Liver (tissue), 9 donors: ENCODE measurements around the gene RNF13. TPM values are rescaled to one million over a fixed set of nuclear protein-coding genes. Genes with fewer than 3 reads are reported as not detected.
"Not testable (repeated sequence)": the region's sequence is repeated elsewhere in the genome, so short reads cannot be mapped to it uniquely, and the experiment has no call there.

Experiments
- DNase-seq: peaks from one replicate; pipeline ENCODE4 v3.0.0-alpha.2; 2017; ENCODE audit warnings: low spot score
- H3K27ac ChIP-seq, 2 donors: one replicate each; pipeline ENCODE4 v1.7.0; 2013; ENCODE audit warnings: inconsistent platforms in 2 of 2, low read length in 2 of 2, control low read depth in 1 of 2, low read depth in 1 of 2, mild to moderate bottlenecking in 1 of 2
- H3K27me3 ChIP-seq, 4 donors: one replicate each; pipeline versions ENCODE4 v1.6.1 to v1.7.0; 2013; ENCODE audit warnings: low read length in 3 of 4, inconsistent platforms in 1 of 4, mild to moderate bottlenecking in 1 of 4, moderate library complexity in 1 of 4; ENCODE audit not compliant: control insufficient read depth in 4 of 4, insufficient read depth in 4 of 4
- H3K36me3 ChIP-seq, 4 donors: one replicate each; pipeline versions ENCODE4 v1.6.1 to v1.7.0; 2013; ENCODE audit warnings: low read length in 3 of 4, mild to moderate bottlenecking in 3 of 4, low read depth in 1 of 4, moderate library complexity in 1 of 4; ENCODE audit not compliant: control insufficient read depth in 4 of 4, insufficient read depth in 3 of 4
- H3K4me1 ChIP-seq, 4 donors: one replicate each; pipeline versions ENCODE4 v1.6.1 to v1.7.0; 2013; ENCODE audit warnings: low read length in 3 of 4, mild to moderate bottlenecking in 3 of 4, moderate library complexity in 1 of 4; ENCODE audit not compliant: control insufficient read depth in 4 of 4, insufficient read depth in 4 of 4
- H3K4me3 ChIP-seq, 3 donors: one replicate each; pipeline versions ENCODE4 v1.6.1 to v1.7.0; 2013; ENCODE audit warnings: low read length in 3 of 3, control low read depth in 1 of 3, low read depth in 1 of 3, mild to moderate bottlenecking in 1 of 3
- H3K9ac ChIP-seq, 2 donors: one replicate each; pipeline ENCODE4 v1.7.0; 2013; ENCODE audit warnings: low read length in 2 of 2, mild to moderate bottlenecking in 2 of 2, moderate library complexity in 2 of 2, control low read depth in 1 of 2, low read depth in 1 of 2
- H3K9me3 ChIP-seq, 4 donors: one replicate each; pipeline versions ENCODE4 v1.6.1 to v1.7.0; 2013; ENCODE audit warnings: low read length in 3 of 4; ENCODE audit not compliant: control insufficient read depth in 4 of 4
- EGR1 ChIP-seq, 2 donors: IDR thresholded peaks; 2 replicates each; pipeline ENCODE4 v1.6.1; 2016 to 2018; ENCODE audit warnings: antibody characterized with exemption in 2 of 2, low read depth in 2 of 2
- FOXA1 ChIP-seq: IDR thresholded peaks from 2 replicates; pipeline ENCODE4 v1.6.1; 2016; ENCODE audit warnings: antibody characterized with exemption
- FOXA2 ChIP-seq: IDR thresholded peaks from 2 replicates; pipeline ENCODE4 v1.6.1; 2016; ENCODE audit warnings: antibody characterized with exemption
- GABPA ChIP-seq, 2 donors: IDR thresholded peaks in 1 of 2; conservative IDR thresholded peaks in 1 of 2; 2 replicates each; pipeline ENCODE4 v1.6.1; 2016; ENCODE audit warnings: antibody characterized with exemption in 2 of 2, mild to moderate bottlenecking in 1 of 2, moderate library complexity in 1 of 2
- HNF4A ChIP-seq, 2 donors: conservative IDR thresholded peaks; 2 replicates each; pipeline ENCODE4 v1.6.1; 2016; ENCODE audit warnings: antibody characterized with exemption in 2 of 2, mild to moderate bottlenecking in 2 of 2
- HNF4G ChIP-seq: IDR thresholded peaks from 2 replicates; pipeline ENCODE4 v1.6.1; 2016; ENCODE audit warnings: antibody characterized with exemption
- JUND ChIP-seq, 2 donors: IDR thresholded peaks; 2 replicates each; pipeline ENCODE4 v1.6.1; 2016; ENCODE audit warnings: antibody characterized with exemption in 2 of 2
- NR2F2 ChIP-seq: IDR thresholded peaks from 2 replicates; pipeline ENCODE4 v1.6.1; 2016; ENCODE audit warnings: antibody characterized with exemption
- RAD21 ChIP-seq, 2 donors: IDR thresholded peaks; 2 replicates each; pipeline ENCODE4 v1.6.1; 2016; ENCODE audit warnings: antibody characterized with exemption in 2 of 2, mild to moderate bottlenecking in 2 of 2
- RXRA ChIP-seq, 2 donors: IDR thresholded peaks; 2 replicates each; pipeline ENCODE4 v1.6.1; 2017 to 2018; ENCODE audit warnings: antibody characterized with exemption in 2 of 2, mild to moderate bottlenecking in 1 of 2
- SP1 ChIP-seq: IDR thresholded peaks from 2 replicates; pipeline ENCODE4 v1.6.1; 2018; ENCODE audit warnings: antibody characterized with exemption, mild to moderate bottlenecking
- TAF1 ChIP-seq: conservative IDR thresholded peaks from 2 replicates; pipeline ENCODE4 v1.6.1; 2016; ENCODE audit warnings: antibody characterized with exemption, mild to moderate bottlenecking
- YY1 ChIP-seq: IDR thresholded peaks from 2 replicates; pipeline ENCODE4 v1.6.1; 2016; ENCODE audit warnings: antibody characterized with exemption, mild to moderate bottlenecking
- WGBS: extraction: QIAGEN DNeasy Blood & Tissue Kit; methylation state at CpG from one replicate; pipeline ENCODE4 v1.1.7; 2013; 5-methylcytosine and 5-hydroxymethylcytosine counted together
- polyA plus RNA-seq, 2 donors: library from polyadenylated mRNA; stranded (reverse) in 1 of 2; unstranded in 1 of 2; fragments of 200-250 nt in 1 of 2; fragments of >200 nt in 1 of 2; fragmentation: Nextera tagmentation in 1 of 2; extraction: Ambion mirVana in 1 of 2; gene quantifications; one replicate each; pipeline versions ENCODE4 v1.2.1 to v1.2.3, GENCODE V29; 2013 to 2015
- total RNA-seq, 2 donors: library from RNA; depleted of rRNA; stranded (reverse); fragments of >200 nt; gene quantifications; one replicate each; pipeline ENCODE4 v1.2.3, GENCODE V29; 2014
- TF ChIP-seq, protein P1 (sequence below): IDR thresholded peaks from 2 replicates; pipeline ENCODE4 v1.6.1; 2016; ENCODE audit warnings: antibody characterized with exemption
- TF ChIP-seq, protein P2 (sequence below): IDR thresholded peaks from 2 replicates; pipeline ENCODE4 v1.6.1; 2016; ENCODE audit warnings: antibody characterized with exemption, mild to moderate bottlenecking
- TF ChIP-seq, protein P3 (sequence below): IDR thresholded peaks from 2 replicates; pipeline ENCODE4 v1.6.1; 2016; ENCODE audit warnings: antibody characterized with exemption
- TF ChIP-seq, protein P4 (sequence below): IDR thresholded peaks from 2 replicates; pipeline ENCODE4 v1.6.1; 2016; ENCODE audit warnings: antibody characterized with exemption
- donor health status: healthy.
- donor health status: healthy.
- donor health status: healthy.
- donor health status: healthy.
- donor health status: healthy.

The RNF13 gene
- total and polyA plus RNA-seq, 4 donors = 31.3 to 70.5 (median 59.9) TPM

DNA sequence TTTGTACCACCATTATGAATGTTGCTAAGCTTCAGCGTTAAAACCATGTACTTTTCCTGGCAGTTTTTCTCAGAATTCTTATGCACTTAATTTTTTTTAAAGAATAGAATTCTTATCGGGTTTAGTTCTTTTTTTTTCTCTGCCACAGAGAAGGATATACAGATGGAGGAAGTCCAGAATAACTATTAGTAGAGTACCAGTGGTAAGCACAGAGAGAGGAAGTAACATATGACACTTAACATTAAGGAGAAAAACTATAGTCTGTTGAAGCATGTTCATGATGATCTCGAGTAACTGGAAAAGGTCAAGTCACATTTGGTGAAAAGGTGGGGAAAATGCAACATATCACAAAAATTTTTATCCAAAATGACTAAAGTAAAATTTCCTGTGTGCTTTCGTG is 68.9 kb downstream of the RNF13 start:
- no peak for DNase-seq
- Histone ChIP-seq H3K4me3 (no peak overlapping the region), H3K9me3 (no peaks in the 10 kb centered on the region), H3K27ac (no peak overlapping the region), H3K9ac (no peak overlapping the region), H3K36me3 (no peaks in the 10 kb centered on the region), H3K4me1 (no peaks in the 10 kb centered on the region), H3K27me3 (no peaks in the 10 kb centered on the region)
- TF ChIP-seq HNF4A (conservative IDR thresholded peaks at IDR 0.05) = no peak
- WGBS = 60% methylated on average over 4 of the region's 4 CpGs

DNA sequence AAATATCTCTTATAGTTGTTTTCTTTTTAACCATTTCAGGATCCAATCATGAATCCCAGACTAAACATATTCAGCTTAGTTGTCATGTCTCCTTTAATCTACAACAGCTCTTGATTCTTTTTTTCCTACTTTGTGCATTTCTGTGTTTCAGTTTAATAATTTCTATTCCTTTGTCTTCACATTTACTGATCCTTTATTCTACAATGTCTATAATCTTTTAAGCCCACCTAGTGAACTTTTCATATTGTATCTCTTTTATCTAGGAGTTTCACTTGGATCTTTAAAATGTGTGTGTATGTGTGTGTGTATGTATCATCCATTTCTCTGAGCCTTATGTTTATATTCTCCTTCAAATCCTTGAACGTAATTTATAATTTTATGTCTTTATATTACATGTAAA is 70.1 kb downstream of the RNF13 start:
- Histone ChIP-seq H3K4me3 (no peak overlapping the region), H3K4me1 (no peaks in the 10 kb centered on the region), H3K9ac (no peak overlapping the region), H3K36me3 (peaks cover 0 to 6% (median 0%) of the 10 kb centered on the region in 4 donors), H3K27me3 (no peaks in the 10 kb centered on the region), H3K27ac (no peak overlapping the region), H3K9me3 (no peaks in the 10 kb centered on the region)
- whole genome bisulfite sequencing = 99% methylated on average over 1 of the region's 1 CpG
- no peak for DNase-seq
- no peak for TF ChIP-seq FOXA1
- TF ChIP-seq NR2F2 = no peak
- no peak for TF ChIP-seq SP1
- no peak for TF ChIP-seq RXRA (IDR thresholded peaks at IDR 0.05)
- TF ChIP-seq, protein P1, sequence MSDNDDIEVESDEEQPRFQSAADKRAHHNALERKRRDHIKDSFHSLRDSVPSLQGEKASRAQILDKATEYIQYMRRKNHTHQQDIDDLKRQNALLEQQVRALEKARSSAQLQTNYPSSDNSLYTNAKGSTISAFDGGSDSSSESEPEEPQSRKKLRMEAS = no peak
- no peak for TF ChIP-seq FOXA2
- TF ChIP-seq, protein P2, sequence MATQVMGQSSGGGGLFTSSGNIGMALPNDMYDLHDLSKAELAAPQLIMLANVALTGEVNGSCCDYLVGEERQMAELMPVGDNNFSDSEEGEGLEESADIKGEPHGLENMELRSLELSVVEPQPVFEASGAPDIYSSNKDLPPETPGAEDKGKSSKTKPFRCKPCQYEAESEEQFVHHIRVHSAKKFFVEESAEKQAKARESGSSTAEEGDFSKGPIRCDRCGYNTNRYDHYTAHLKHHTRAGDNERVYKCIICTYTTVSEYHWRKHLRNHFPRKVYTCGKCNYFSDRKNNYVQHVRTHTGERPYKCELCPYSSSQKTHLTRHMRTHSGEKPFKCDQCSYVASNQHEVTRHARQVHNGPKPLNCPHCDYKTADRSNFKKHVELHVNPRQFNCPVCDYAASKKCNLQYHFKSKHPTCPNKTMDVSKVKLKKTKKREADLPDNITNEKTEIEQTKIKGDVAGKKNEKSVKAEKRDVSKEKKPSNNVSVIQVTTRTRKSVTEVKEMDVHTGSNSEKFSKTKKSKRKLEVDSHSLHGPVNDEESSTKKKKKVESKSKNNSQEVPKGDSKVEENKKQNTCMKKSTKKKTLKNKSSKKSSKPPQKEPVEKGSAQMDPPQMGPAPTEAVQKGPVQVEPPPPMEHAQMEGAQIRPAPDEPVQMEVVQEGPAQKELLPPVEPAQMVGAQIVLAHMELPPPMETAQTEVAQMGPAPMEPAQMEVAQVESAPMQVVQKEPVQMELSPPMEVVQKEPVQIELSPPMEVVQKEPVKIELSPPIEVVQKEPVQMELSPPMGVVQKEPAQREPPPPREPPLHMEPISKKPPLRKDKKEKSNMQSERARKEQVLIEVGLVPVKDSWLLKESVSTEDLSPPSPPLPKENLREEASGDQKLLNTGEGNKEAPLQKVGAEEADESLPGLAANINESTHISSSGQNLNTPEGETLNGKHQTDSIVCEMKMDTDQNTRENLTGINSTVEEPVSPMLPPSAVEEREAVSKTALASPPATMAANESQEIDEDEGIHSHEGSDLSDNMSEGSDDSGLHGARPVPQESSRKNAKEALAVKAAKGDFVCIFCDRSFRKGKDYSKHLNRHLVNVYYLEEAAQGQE = no peak
- TF ChIP-seq RAD21 (IDR thresholded peaks at IDR 0.05) = no peak
- TF ChIP-seq TAF1 = no peak
- TF ChIP-seq GABPA (IDR thresholded peaks at IDR 0.05 in 1 of 2, conservative IDR thresholded peaks at IDR 0.05 in 1 of 2) = no peak
- no peak for TF ChIP-seq YY1
- TF ChIP-seq, protein P3, sequence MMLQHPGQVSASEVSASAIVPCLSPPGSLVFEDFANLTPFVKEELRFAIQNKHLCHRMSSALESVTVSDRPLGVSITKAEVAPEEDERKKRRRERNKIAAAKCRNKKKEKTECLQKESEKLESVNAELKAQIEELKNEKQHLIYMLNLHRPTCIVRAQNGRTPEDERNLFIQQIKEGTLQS = no peak
- TF ChIP-seq JUND (IDR thresholded peaks at IDR 0.05) = no peak
- TF ChIP-seq EGR1 (IDR thresholded peaks at IDR 0.05; ENCODE audit: low read depth in 2 of 2) = no peak
- TF ChIP-seq HNF4A (conservative IDR thresholded peaks at IDR 0.05) = no peak
- TF ChIP-seq, protein P4, sequence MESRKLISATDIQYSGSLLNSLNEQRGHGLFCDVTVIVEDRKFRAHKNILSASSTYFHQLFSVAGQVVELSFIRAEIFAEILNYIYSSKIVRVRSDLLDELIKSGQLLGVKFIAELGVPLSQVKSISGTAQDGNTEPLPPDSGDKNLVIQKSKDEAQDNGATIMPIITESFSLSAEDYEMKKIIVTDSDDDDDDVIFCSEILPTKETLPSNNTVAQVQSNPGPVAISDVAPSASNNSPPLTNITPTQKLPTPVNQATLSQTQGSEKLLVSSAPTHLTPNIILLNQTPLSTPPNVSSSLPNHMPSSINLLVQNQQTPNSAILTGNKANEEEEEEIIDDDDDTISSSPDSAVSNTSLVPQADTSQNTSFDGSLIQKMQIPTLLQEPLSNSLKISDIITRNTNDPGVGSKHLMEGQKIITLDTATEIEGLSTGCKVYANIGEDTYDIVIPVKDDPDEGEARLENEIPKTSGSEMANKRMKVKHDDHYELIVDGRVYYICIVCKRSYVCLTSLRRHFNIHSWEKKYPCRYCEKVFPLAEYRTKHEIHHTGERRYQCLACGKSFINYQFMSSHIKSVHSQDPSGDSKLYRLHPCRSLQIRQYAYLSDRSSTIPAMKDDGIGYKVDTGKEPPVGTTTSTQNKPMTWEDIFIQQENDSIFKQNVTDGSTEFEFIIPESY = no peak
- TF ChIP-seq HNF4G = no peak

DNA sequence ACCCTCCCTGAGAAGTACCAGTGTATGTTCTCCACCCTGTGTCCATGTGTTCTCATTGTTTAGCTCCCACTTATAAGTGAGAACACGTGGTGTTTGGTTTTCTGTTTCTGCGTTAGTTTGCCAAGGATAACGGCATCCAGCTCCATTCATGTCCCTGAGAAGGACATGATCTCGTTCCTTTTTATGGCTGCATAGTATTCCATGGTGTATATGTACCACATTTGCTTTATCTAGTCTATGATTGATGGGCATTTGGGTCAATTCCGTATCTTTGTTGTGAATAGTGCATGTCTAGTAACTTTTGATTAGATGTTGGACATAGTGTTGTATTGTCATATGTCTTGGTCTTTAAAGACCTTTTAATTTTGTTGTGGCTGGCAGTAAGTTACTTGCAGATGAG is 70.8 kb downstream of the RNF13 start:
- H3K9ac ChIP-seq, H3K4me3 ChIP-seq, H3K9me3 ChIP-seq, H3K36me3 ChIP-seq, H3K27me3 ChIP-seq, DNase-seq, H3K27ac ChIP-seq, H3K4me1 ChIP-seq: not testable (repeated sequence)
- WGBS = 96% methylated on average over 5 of the region's 5 CpGs

DNA sequence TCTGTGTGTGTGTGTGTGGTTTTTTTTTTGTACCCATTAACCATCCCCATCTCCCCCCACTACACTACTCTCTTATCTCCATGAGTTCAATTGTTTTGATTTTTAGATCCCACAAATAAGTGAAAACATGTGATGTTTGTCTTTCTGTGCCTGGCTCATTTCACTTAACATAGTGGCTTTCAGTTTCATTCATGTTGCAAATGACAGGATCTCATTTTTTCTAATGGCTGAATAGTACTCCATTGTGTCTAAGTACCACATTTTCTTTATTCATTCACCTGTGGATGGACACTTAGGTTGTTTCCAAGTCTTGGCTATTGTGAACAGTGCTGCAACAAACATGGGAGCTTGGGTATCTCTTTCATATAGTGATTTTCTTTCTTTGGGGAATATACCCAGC is 71.8 kb downstream of the RNF13 start:
- not testable (repeated sequence) for H3K27me3 ChIP-seq, H3K9me3 ChIP-seq, H3K4me1 ChIP-seq, H3K4me3 ChIP-seq, DNase-seq, H3K36me3 ChIP-seq, H3K9ac ChIP-seq, H3K27ac ChIP-seq
